ENCODE measurements around the gene BRSK2.
"Not testable (repeated sequence)": the region's sequence is repeated elsewhere in the genome, so short reads cannot be mapped to it uniquely, and the experiment has no call there.

Gene BRSK2

DNA sequence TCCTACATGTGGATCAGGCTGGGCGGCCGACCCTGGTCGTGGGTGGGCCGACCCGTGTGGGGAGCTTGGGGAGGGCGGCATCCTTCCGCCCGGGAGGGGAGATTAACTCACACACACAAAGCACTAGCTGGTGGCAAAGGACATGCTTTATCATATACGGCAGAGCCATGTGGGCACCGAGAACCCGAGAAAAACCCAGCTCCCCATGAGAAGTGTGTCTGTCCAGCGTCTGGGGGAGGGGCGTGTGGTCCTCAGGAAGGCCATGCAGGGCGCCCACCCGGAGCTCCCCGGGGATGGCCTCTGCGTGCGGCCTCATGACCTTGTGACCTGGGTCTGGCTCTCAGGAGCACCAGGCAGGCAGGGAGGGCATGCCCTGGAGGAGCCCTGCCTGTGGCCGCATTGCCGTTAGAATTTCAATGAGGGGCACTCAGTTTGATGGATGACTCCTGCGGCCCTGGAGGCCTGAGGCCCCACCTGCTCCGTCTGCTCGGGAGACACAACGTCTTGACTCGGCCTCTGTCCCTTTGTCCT lies 40.9 kb upstream of the BRSK2 start:
- no peak for DNase-seq (ENCODE audit: low read depth in 1 of 2, low spot score in 1 of 2)
- in situ Hi-C loops (cut with HindIII; ENCODE audit: low pct_unique_long_range_greater_than_20kb, low sequenced_read_pairs) = no loop called here
- TF ChIP-seq JUND (IDR thresholded peaks at IDR 0.05; ENCODE audit: low read depth) = no peak

DNA sequence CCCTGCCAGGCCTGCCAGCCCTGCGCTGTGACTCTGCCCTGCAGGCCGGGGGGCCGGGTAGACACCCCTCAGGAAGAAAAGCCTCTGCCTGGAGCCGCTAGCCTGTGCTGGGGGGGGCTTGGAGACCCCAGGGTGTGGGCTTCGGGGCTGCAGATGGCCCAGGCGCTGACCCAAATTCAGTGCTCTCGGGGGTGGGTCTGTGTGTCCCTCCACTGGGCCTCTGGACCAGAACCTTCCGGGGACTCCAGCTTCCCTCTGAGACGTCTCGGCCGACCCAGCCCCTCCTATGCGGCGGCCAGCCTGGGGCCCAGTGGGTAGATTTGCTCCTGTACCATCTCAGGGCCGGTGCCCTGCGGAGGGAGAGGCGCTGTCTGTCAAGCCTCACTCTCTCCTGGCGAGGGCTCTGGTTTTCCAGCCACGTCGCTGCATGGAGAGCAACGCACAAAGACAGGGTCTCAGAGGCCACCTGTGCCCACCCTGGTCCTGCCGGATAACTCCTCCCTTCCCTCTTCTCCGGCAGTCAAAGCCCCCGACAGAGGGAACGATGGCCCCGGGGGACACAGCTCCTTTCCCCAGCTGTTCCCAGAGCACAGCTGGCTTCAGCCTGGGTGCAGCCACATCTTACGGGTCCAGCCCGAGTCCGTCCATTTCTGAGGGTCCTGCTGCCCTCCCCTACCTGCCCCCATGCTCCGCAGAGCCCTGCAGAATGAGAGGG lies 40.2 kb upstream of the BRSK2 start:
- DNase-seq (ENCODE audit: low read depth in 1 of 2, low spot score in 1 of 2) = no peak
- in situ Hi-C loops (cut with HindIII; ENCODE audit: low pct_unique_long_range_greater_than_20kb, low sequenced_read_pairs) = no loop called here
- TF ChIP-seq JUND (IDR thresholded peaks at IDR 0.05; ENCODE audit: low read depth) = no peak

DNA sequence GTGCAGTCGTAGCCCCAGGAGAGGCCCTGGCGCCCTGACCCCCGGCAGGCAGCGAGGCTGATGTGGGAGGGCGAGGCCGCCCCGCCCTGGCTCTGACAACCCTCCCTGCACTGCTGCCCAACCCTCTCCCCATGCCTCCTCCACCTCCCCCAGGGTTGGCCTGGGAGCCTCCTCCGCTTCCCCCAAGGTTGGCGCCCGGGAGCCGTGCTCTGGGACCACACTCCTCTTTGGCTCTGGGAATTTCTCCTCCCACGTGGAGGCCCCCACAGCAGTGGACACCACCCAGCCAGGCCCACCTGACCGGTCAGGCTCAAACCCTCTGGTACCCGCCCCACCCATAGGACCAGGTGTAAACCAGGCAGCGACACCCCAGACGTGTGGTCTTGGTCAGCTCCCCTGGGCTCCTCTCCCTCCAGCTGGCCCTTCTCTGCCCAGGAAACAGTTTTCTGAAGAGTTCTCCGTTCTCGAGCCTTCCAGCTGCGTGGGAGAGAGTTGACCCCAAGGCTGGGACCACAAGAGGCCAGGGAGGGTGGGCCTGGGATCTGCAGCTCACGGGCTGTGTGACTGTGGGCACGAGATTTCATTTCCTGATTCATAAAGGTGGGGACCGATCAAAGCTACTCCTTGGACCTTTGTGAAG lies 39.5 kb upstream of the BRSK2 start:
- in situ Hi-C loops (cut with HindIII; ENCODE audit: low pct_unique_long_range_greater_than_20kb, low sequenced_read_pairs) = no loop called here
- TF ChIP-seq JUND (IDR thresholded peaks at IDR 0.05; ENCODE audit: low read depth) = no peak
- DNase-seq (ENCODE audit: low read depth in 1 of 2, low spot score in 1 of 2) = no peak

DNA sequence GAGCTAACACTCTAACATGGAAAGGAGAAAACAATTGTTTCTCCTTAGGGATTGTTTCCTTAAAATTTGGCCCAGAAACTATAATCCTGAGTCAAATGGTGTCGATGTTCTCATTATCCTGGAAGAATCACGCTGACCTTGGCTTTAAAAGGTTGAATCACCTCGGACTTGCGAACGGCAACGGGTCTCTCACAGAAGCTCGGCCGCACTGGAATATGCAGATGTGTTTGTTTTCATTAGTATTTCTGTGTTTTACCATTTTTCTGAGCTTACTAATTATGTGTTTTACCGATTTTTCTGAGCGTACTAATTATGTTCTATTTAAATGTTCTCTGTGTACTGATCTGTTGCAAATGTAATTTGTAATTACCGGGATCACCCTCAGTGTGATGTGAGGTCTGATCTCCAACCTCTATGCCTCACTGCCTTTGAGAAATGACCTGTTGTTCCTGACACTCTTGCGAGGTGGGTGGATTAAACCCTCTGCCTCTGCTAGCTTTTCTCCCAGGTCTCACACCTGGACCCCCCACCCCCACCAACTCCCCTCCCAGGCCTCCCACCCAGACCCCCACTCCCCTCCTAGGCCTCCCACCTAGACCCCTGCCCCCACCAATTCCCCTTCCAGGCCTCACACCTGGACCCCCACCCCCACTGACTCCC lies 38.3 kb upstream of the BRSK2 start:
- no peak for TF ChIP-seq JUND (IDR thresholded peaks at IDR 0.05; ENCODE audit: low read depth)
- in situ Hi-C loops (cut with HindIII; ENCODE audit: low pct_unique_long_range_greater_than_20kb, low sequenced_read_pairs) = no loop called here
- DNase-seq (ENCODE audit: low read depth in 1 of 2, low spot score in 1 of 2) = peak in 1 of 2 experiments; percentile 89

DNA sequence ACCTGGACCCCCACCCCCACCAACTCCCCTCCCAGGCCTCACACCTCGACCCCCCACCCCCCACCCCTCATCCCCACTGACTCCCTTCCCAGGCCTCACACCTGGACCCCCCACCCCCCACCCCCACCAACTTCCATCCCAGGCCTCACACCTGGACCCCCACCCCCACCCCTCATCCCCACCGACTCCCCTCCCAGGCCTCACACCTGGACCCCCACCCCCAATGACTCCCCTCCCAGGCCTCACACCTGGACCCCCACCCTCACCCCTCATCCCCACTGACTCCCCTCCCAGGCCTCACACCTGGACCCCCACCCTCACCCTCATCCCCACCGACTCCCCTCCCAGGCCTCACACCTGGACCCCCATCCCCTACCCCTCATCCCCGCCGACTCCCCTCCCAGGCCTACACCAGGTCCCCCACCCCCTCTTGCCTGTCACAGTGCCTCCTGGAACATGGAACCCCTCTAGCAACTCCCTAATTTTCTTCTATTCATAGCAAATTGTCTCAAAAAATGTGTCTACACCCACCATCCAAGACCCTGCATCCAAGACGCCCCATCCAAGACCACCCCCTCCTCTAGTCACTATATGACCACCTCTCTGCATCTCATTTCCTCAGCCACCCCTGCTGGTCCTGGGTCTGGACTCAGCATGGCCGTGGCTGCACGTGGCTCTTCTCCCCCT lies 36.9 kb upstream of the BRSK2 start:
- DNase-seq (ENCODE audit: low read depth in 1 of 2, low spot score in 1 of 2) = peak in 1 of 2 experiments; percentile 56
- no peak for TF ChIP-seq JUND (IDR thresholded peaks at IDR 0.05; ENCODE audit: low read depth)
- in situ Hi-C loops (cut with HindIII; ENCODE audit: low pct_unique_long_range_greater_than_20kb, low sequenced_read_pairs) = no loop called here

DNA sequence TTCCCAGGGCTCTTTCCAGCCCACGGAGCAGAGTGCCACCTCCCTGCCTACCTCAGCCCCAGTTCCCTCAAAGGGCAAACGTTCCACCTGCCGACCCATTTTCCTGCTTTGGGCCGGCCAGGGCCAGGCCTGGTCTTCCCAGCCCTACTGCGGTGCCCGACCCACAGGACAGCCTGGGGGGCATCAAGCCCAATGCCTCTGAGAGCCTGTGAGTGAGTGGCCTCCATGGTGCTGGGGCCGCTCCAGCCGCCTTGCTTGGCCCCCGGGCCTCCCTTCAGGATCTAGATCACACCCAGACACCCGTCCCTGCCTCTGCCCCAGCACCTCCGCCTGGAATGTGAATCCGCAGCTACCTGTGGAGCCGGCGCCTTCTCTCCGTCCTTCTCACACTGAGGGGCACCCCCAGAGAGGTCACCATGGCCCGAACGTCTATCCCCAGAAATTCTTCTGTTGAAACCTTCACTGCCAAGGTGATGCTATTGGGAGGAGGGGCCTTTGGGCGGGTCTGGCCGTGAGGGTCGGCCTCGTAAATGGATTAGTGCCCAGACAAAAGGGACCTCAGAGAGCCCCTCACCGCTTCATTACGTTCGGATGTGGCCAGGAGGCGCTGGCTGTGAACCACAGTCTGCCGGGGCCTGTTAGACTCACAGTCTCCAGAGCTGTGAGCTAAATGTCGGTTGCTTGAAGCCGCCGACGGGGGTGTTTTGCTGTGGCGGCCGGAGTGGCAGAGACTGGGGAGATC lies 36.2 kb upstream of the BRSK2 start:
- no peak for TF ChIP-seq JUND (IDR thresholded peaks at IDR 0.05; ENCODE audit: low read depth)
- in situ Hi-C loops (cut with HindIII; ENCODE audit: low pct_unique_long_range_greater_than_20kb, low sequenced_read_pairs) = no loop called here
- peak; percentile 17 to 62 for DNase-seq (ENCODE audit: low read depth in 1 of 2, low spot score in 1 of 2)

DNA sequence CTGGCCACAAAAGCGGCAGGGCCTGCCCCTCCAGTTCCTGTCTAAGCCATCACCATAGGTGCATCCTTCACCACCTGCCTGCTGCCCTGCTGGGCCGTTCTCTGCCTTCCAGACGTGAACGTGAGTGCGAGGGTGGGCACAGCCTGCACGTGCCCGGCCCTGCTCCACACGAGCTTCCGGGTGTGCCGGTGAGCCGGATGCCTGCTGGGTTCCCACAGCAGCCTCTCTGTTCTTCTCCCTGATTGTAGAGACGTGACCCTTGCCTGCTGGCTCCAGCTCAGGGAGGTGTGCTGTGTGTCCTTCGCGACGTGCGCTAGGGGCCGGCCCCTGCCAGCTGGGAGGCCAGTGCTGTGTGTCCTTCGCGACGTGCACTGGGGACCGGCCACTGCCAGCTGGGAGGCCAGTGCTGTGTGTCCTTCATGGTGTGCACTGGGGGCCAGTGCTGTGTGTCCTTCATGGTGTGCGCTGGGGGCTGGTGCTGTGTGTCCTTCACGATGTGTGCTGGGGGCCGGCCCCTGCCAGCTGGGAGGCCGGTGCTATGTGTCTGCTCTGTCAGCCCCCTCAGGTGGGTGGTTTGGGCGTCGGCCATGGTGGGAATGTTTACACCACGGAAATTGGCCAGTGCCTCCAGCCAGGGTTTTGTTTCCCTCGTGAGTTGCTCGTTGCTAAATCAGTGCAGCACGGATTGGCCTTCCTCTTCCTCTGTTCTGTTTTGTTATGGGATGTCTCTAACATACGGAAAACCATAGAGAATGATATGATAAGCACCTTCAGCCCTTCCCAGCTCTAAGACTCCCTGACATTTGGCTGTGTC lies 35.4 kb upstream of the BRSK2 start:
- TF ChIP-seq JUND (IDR thresholded peaks at IDR 0.05; ENCODE audit: low read depth) = no peak
- in situ Hi-C loops (cut with HindIII; ENCODE audit: low pct_unique_long_range_greater_than_20kb, low sequenced_read_pairs) = no loop called here
- DNase-seq (ENCODE audit: low read depth in 1 of 2, low spot score in 1 of 2) = peak in 1 of 2 experiments; percentile 80

DNA sequence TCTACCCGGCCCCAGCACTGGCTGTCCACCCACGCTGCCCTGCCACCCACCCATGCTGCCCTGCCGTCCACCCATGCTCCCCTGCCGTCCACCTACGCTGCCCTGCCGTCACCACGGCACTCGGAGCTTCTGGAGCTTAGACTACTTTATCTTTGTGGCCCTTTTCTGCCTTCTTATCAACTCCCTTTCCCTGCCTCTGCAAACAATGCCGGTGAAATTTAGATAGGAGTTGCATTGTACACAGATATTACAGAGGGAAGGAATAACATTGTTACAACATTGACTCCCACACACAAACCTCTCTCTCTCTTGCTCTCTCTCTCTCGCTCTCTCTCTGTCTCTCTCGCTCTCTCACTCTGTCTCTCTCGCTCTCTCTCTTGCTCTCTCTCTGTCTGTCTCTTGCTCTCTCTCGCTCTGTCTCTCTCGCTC lies 33.7 kb upstream of the BRSK2 start:
- DNase-seq (ENCODE audit: low read depth in 1 of 2, low spot score in 1 of 2) = no peak
- in situ Hi-C loops (cut with HindIII; ENCODE audit: low pct_unique_long_range_greater_than_20kb, low sequenced_read_pairs) = no loop called here
- TF ChIP-seq JUND (IDR thresholded peaks at IDR 0.05; ENCODE audit: low read depth) = no peak

DNA sequence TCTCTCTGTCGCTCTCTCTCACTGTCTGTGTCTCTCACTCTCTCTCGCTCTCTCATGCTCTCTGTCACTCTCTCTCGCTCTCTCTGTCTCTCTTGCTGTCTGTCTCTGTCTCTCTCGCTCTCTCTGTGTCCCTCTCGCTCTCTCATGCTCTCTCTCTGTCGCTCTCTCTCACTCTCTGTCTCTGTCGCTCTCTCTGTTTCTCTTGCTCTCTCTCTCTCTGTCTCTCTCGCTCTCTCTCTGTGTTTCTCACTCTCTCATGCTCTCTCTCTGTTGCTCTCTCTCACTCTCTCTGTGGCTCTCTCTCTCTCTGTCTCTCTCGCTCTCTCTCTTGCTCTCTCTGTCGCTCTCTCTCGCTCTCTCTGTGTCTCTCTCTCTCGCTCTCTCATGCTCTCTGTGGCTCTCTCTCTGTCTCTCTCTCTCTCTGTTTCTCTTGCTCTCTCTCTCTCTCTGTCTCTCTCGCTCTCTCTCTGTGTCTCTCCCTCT lies 33.2 kb upstream of the BRSK2 start:
- no peak for TF ChIP-seq JUND (IDR thresholded peaks at IDR 0.05; ENCODE audit: low read depth)
- in situ Hi-C loops (cut with HindIII; ENCODE audit: low pct_unique_long_range_greater_than_20kb, low sequenced_read_pairs) = no loop called here

DNA sequence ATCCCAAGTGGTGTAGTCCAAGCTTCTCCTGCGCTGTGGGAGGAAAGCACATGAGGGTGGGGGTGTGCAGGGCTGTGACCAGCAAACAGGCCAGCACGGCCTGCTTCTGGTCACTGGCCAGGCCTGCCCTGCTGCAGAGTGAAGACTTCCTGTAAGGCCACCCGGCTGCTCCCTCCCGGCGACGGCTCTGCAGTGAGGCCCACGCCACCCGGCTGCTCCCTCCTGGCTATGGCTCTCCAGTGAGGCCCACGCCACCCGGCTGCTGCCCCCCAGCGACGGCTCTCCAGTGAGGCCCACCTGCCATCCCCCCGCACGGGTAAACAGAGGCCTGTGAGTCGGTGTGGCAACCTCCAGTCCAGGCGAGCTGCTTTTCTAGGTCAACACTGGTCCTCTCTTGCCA lies 31.4 kb upstream of the BRSK2 start:
- DNase-seq (ENCODE audit: low read depth in 1 of 2, low spot score in 1 of 2) = no peak
- no peak for TF ChIP-seq JUND (IDR thresholded peaks at IDR 0.05; ENCODE audit: low read depth)
- in situ Hi-C loops (cut with HindIII; ENCODE audit: low pct_unique_long_range_greater_than_20kb, low sequenced_read_pairs) = no loop called here

More for the DNA sequence above, 33.2 kb upstream of the BRSK2 start:
- no peak for DNase-seq (ENCODE audit: low read depth in 1 of 2, low spot score in 1 of 2)

DNA sequence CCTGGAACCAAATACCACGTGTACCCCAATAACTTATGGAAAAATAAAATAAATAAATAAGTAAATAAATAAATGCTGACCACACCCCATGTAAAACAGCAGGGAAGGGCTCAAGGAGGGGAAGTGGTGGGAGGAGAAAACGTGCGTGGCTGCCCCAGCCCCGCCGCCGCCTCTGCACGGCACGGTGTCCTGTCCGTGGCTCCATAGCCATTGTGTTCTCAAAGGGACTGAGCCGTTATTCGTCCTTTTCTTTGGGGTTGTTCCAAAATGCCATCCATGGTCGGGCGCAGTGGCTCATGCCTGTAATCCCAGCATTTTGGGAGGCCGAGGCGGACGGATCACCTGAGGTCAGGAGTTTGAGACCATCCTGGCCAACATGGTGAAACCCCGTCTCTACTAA lies 30.8 kb upstream of the BRSK2 start:
- DNase-seq (ENCODE audit: low read depth in 1 of 2, low spot score in 1 of 2); in situ Hi-C loops (cut with HindIII; ENCODE audit: low pct_unique_long_range_greater_than_20kb, low sequenced_read_pairs): not testable (repeated sequence)
